Retinal pigment epithelial cell (primary cell): ENCODE data around the gene MAN1C1.

Source experiments
- DNase-seq: peaks from one replicate; pipeline ENCODE4 v3.0.0-alpha.2; 2010; ENCODE audit warnings: low read depth
- H3K4me3 ChIP-seq: 2 replicates; pipeline ENCODE4 v1.5.1; 2011; ENCODE audit warnings: mild to moderate bottlenecking, low read length, control low read depth, moderate library complexity
- CTCF ChIP-seq: conservative IDR thresholded peaks from 2 replicates; pipeline ENCODE4 v1.5.1; 2011; ENCODE audit warnings: low read depth, low read length, control low read depth, inconsistent platforms

Gene MAN1C1

GRCh38 chr1:25765923-25766589 is 149.5 kb downstream of the MAN1C1 start:
- H3K4me3 ChIP-seq, result no peak overlapping the region
- DNase-seq, result no peak
- TF ChIP-seq CTCF, result no peak

- TF ChIP-seq CTCF, result no peak
- no peak for DNase-seq
- H3K4me3 ChIP-seq, result no peak overlapping the region
Measured at GRCh38 chr1:25766721-25767436, 150.3 kb downstream of the MAN1C1 start.

GRCh38 chr1:25767437-25767770 is 150.8 kb downstream of the MAN1C1 start:
- no peak for TF ChIP-seq CTCF
- no peak for DNase-seq
- no peak overlapping the region for H3K4me3 ChIP-seq

- H3K4me3 ChIP-seq, result no peak overlapping the region
- DNase-seq, result no peak
- TF ChIP-seq CTCF, result no peak
Measured at GRCh38 chr1:25768999-25769398, 152.4 kb downstream of the MAN1C1 start.

- no peak for DNase-seq
- no peak overlapping the region for H3K4me3 ChIP-seq
Measured at GRCh38 chr1:25769625-25770383, 153.2 kb downstream of the MAN1C1 start.

GRCh38 chr1:25770541-25771220 is 154.1 kb downstream of the MAN1C1 start:
- no peak for TF ChIP-seq CTCF
- no peak overlapping the region for H3K4me3 ChIP-seq
- no peak for DNase-seq

More at GRCh38 chr1:25769625-25770383, 153.2 kb downstream of the MAN1C1 start:
- no peak for TF ChIP-seq CTCF
